KG1 (cell line): Measurements from ENCODE around the gene RAP1GDS1.

Experiments
- DNase-seq: peaks from one replicate; lab custom pipeline; 2025; lab: John Stamatoyannopoulos, UW

RAP1GDS1 gene

DNA sequence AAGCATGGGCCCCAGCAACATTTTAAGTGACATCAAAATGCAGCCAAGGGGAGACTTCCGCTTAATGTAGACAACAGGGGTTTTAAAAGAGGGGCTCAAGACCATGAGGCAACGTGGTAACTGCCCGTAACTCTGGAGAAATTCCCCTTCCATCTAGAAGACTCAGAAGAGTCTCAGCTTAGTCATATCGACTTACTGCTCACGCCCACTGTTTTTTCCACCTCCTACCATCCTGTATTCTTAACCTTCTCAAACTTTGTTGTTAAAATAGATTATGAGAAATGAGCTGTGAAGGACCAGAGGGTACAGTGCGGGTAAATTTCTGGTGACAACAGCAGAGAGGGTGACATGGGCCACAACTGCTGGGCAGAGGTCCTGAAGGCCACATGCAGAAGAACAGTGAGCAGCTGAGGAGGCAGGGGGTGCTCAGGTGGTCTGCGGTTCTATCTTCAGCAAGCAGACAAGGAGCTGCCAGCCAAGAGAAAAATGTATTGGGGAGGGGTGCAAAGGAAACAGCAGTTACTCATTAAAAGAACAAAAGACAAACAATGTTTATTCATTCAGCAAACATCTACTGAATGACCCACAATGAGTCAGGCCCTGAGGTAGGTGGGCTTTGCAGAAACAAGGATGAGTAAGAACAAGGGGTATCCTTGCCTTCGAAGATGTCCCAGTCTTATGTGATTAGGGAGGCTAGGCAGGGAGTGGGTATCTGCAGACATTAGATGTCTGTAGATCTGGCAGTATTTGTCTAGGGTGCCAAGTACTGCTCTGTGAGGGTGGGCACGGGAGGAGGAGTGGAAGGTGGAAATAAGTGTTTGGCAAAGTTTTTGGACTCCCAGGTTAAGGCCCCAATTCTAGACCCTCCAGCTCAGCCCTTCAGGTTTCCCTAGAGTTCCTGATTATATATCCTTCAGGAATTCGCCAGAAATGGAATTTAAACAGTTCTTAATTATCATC, 221.9 kb downstream of the RAP1GDS1 start:
- DNase-seq, result no peak

DNA sequence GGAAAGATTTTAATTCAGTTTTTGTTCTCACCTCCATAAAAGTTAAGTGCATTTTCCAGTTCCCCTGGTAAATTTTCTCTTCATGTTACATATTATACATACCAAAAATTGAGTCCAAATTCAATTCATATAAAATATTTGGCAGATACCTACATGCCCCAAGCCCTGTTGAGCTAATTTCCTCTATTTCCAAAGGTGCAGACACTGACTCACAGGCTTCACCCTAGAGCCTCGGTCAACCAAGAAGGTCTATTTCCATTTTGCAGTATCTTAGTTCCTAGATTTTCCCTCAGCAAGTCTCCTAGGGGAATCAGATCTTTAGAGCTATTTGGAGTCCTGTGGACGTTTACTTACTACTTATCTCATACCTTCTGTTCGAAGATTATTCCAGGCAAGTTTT, 222.8 kb downstream of the RAP1GDS1 start:
- DNase-seq, result no peak

DNA sequence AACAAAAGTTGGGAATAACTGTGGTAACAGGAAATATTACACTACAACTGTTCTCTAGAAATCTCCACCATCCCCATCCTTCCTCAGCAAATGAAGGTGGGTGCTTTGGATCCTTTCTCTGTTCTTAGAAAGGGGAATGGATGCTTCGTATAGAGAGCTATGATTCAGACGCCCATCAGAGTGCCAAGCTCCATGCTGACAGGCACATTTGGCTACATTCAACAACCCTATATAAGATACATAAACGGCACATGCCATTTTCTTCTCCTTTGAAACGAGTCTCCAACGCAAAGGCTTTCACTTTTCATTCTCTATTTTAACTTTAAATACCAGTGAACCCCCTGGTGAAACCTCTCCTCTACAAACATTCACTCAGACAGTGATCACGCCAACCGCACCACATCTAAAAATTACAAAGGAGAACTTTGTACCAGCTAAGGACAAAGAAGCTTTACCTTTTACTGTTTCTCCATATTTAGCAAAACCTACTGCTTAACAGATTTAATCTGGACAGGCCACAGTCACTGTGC, 224.7 kb downstream of the RAP1GDS1 start:
- DNase-seq, result no peak

DNA sequence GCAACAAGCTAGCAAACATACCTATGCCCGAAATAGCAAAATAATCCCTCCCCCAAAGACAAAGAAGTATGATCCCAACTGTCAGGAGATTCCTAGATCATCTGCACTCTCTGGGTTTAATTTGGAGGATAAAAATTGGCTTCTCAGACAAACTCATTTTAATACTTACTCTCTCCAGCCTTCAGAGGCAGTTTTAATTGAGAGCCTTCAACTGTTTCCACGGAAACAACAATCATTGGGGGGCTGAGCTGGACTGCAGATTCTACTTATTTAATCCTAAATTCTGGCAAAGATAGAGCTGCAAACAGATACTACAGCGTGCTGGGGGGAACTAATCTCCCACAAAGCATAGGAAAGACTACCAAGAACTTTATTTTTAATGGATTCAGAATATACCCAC, 229.1 kb downstream of the RAP1GDS1 start:
- no peak for DNase-seq

DNA sequence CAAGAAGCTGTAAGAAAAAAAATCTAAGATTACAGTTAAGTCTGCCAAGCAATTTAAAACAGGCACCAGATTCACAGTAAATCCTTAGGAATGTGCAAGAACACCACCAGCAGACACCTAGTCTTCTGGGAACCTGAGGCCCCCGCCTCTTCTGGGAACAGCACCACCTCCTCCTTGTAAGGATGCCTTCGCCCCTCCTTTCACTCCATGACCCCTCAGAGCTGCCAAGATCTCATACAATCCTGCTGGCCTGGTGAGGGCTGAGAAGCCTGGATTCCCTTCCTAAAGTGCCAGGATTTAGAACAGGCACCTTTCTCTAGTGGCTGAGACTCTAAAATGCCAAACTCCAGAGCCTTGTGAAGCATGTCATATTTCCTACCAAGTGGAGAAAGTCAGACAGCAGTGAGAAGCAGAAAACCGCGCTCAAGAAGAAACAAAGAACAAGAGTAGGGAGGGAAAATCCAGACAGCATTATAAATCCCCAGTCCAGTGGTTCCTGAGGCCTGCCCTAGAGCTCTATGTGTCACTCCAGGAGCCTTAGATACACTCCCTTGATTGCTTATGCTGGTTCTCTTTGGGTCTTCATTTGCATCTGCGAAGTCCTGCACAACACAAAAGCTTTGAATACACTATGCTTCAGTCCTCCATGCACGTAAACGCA, 230.8 kb downstream of the RAP1GDS1 start:
- no peak for DNase-seq

DNA sequence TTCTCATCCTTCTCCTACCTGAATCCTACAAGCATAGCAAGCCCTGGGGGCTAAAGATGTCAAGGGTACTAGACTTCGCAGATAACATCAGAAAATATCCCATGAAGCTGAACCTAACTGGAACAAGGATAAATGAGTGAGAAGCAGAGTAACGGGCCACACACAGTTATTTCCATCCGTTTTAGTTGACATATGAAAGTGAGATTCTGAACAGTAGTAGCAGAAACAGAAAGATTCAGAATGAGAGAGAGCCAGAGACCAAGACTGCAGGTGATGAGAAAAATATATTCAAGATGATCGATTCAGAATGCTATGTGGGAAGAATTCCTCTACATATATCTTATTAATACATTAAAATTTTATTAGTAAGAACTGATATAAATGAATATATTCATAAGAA, 232.1 kb downstream of the RAP1GDS1 start:
- no peak for DNase-seq
